Left renal cortex interstitium (tissue), 4 donors: ENCODE data around the gene PLXDC2. TPM values are rescaled to one million over a fixed set of nuclear protein-coding genes. Genes with fewer than 3 reads are reported as not detected.
"Not testable (repeated sequence)": the region's sequence is repeated elsewhere in the genome, so short reads cannot be mapped to it uniquely, and the experiment has no call there.

ENCODE experiments used
- DNase-seq, 4 donors: peaks; one replicate each; pipeline ENCODE4 v3.0.0-alpha.2; 2013; ENCODE audit warnings: low read depth in 4 of 4, low spot score in 2 of 4, missing footprints in 1 of 4
- polyA plus RNA-seq, 4 donors: library from polyadenylated mRNA; unstranded; fragments of 120-200 nt; gene quantifications; one replicate each; pipeline ENCODE4 v1.2.1, GENCODE V29; 2013; ENCODE audit not compliant: insufficient read length in 4 of 4

Gene PLXDC2
- polyA plus RNA-seq, 4 donors: 28.0 to 35.6 (median 34.2) TPM

DNA sequence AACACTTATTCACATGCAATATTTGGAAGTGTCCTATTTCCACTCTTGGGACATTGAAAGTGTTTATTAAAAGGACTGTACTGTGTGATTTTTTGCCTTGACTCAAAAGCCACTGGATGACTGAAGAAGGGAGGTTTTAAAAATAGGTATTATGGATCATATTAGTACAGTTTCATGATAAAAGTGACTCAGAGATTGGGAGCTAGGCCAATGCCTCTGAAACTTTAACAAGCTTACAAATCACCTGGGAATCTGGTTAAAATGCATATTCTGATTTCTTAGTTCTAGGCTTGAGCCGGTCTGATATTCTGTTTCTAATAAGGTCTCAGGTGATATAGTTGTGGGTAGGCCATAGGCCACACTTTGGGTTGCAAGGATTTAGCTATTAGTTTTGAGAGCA lies 191.2 kb downstream of the PLXDC2 start:
- no peak for DNase-seq

DNA sequence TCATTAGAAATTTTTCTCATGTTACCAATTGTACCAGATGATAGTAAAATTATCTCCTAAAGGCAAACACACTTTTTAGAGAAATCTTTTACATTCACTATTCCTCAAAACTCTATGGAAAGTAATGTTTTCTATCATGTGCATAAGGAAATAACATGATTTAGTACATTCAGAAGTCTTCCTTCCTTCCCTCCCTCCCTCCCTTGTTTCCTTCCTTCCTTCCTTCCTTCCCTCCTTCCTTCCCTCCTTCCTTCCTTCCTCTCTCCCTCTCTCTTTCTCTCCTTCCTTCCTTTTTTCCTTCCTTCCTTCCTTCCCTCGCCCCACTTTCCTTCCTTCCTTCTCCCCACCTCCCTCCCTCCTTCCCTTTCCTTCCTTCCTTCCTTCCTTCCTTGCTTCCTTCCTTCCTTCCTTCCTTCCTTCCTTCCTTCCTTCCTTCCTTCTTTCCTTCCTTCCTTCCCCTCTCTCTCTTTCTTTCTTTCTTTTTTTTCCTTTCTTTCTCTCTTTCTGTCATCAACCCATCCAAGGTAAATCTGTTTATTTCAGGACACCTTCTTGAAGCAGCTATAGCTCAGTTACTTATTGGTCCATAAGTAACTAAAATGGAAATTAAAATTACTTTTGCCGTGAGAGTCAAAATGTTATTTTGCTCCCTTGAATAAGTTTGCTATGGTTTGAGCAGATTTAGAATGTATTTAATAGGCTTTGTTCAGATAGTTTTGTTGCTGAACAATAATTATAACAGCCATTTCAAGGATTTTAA lies 197.9 kb downstream of the PLXDC2 start:
- DNase-seq: no peak

DNA sequence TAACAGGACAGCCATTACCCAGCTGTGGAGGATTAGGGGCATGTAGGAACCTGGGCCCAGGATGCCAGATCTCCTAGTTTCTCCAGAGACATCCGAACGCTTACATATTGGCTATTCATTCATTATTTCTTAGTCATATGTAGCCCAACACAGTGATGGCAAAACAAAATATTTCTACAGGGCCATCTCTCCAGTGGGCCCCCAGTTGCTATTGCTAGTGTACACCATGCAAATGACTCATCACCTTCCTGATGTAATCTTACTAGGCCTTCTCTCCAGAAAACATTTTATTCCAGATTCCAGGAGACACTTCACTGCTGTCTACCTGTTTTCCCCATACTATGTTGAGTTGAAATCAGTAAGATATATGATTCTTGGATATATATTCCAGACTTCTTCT lies 201.7 kb downstream of the PLXDC2 start:
- DNase-seq: no peak

DNA sequence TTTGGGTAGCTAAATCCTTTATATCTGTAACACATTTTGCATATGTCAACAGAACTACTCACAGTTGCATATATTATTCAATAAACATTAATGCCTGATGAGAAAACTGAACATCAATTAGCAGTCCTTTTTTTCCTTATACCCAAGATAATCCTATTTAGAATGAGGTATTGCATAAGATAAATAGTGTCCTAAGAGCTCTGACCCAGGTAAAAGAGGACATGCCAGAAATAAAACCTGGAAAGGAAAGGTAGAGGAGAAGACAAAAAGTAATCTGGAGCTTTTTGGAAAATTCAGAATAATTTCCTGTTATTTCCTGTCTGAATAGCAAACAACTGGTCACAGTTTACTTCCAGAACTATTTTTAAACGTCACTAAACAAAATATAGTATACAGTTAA lies 204.4 kb downstream of the PLXDC2 start:
- DNase-seq: no peak

DNA sequence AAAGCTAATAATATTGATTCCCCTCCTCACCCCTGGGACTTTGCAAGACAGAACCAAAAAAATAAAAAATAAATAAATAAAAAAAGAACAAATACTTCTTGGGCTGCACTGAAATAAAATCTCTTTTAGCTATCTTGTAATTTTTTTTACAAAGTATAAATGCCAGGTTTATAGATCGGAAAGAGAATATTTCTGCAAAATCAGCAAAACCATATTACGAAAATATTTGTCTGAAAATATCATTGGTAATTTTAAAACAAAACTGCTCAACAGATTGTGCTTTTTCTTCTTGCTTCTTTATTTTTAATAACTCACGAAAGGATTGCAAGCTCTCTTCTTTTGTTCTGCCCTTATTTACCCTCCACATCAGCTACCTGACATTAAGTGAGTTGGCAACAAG lies 213.3 kb downstream of the PLXDC2 start:
- no peak for DNase-seq

DNA sequence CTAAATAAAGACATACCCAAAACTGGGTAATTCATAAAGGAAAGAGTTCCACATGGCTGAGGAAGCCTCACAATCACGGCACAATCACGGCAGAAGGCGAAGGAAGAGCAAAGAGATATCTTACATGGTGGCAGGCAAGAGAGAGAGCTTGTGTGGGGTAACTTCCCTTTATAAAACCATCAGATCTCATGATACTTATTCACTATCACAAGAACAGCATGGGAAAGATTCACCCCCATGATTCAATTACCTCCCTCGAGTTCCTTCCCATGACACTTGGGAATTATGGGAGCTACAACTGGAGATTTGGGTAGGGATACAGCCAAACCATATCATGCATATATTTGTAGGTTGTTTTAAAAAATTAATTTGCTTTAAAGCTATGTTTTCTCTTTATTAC lies 217.2 kb downstream of the PLXDC2 start:
- no peak for DNase-seq

DNA sequence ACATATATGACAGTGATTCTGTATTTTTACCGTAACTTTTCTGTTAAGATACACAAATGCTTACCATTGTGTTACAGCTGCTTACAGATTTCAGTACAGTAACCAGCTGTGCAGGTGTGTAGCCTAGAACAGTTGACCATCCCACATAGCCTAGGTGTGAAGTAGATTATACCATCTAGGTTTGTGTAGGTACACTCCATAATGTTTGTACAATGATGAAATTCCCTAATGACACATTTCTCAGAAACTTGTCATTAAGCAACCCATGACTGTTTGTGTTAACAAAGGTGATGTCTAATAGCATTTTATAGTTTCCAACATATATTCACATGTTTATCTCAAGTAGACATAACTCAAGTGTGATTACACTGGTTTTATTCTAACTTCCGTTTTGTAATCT lies 218.5 kb downstream of the PLXDC2 start:
- DNase-seq: no peak

DNA sequence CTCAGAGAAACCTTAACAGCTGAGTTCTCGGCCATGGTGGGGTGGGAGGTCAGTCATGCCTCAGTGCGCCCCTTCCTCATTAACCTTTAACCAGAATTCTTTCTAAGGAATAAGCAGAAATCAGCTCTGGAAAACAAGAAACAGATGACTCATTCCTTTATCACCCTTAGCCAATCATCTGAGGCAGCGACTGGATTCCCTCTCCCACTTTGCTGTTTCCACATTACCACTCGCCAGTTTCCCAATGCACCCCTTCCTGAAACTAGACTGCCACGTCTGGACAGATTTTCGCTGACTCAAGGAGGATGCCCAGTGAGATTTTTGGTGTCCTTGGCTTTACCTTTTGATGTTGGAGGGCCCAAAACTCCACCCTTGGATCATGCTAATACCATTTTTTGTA lies 223.8 kb downstream of the PLXDC2 start:
- no peak for DNase-seq

DNA sequence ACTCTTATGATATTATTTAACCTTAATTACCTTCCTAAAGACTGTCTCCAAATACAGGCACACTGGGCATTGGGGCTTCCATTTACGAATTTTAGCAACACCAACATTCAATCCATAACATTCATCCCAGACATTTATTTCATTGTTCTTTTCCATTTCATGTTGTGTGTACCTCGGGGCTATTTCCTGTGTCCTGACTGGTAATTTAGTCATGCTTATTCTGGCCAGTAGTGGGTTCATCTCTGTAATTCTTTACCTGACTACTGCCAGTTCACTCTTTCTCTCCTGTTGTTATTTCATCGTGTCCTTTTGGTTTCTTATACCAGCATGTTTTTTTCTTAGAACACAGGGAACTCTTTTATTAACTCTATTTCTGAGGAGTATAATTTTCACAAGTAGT lies 225.7 kb downstream of the PLXDC2 start:
- no peak for DNase-seq

DNA sequence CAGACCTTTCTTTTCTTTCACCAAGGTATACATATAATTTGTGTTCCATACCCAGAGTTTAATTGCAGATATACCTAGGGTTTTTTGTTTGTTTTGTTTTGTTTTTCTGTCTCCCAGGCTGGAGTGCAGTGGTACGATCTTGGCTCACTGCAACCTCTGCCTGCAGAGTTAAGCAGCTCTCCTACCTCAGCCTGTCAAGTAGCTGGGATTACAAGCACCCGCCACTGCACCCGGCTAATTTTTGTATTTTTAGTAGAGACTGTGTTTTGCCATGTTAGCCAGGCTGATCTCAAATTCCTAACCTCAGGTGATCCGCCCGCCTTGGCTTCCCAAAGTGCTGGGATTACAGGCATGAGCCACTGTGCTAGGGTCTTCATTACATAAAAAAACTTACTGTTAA lies 228.9 kb downstream of the PLXDC2 start:
- not testable (repeated sequence) for DNase-seq

DNA sequence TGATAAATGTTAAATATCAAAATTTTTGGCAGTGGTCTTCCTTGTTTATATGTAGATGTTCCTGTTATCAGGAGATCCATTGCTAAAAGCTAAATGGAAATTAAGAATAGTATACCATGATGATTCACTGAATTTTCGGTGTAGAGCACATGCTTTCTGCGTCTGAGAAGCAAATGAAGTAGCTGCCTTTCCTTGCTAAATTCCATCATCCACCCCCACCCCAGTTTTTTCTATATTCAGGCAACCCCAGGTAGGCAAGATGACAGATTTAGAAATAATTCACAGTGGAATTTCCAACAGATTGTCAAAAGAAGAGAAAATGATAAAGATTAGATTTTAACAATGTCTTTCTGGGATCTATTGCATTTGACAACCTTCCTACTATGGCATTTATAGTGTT lies 231.9 kb downstream of the PLXDC2 start:
- no peak for DNase-seq

DNA sequence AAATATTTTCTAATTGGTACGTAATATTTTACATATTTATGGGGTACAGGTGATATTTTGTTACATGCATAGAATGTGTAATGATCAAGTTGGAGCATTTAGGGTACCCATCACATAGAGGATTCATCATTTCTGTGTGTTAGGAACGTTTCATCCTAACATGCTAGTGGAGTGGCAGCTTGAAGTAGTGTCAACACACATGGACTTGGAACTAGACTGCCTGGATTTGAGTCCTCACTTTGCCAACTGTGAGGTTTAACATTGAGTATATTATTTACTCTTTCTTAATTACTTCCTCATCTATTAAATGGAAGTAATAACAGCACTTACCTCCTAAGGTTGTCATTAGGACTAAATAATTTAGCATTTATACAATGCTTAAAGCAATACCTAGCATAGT lies 241.9 kb downstream of the PLXDC2 start:
- no peak for DNase-seq

DNA sequence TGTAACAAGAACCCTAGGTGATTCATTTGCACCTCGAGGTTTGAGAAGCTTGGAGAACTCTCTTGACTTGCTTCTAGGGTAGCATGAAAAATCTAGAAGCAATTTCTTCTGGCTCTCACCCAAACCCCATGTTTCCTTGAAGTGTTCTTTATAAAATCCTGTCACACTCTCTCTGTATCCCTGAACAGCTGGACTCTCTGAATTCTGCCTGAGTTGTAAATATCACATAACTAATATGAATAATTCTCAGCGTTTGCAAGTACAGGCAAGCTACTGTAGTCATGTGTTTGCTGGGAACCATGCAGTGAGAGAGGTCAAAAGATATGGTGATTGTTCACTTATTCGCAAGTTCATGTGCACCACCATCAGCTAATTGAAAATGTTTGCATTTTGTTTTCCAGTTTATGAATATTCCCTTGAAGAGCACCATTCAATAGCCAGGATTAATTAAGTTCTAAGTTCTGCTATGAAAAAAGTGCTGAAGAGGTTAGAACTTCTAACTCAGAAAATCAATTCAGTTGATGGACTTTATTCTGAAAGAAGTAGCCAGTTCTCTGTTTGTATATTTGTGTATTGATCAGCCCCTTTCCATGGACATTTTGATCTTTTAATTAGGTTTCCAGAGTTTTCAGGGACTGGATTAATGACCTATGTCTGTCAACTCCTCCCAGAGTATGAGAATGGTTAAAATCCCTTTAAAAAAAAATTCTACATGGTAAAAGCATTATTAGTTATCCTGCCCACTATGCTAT lies 243.0 kb downstream of the PLXDC2 start:
- DNase-seq: no peak

DNA sequence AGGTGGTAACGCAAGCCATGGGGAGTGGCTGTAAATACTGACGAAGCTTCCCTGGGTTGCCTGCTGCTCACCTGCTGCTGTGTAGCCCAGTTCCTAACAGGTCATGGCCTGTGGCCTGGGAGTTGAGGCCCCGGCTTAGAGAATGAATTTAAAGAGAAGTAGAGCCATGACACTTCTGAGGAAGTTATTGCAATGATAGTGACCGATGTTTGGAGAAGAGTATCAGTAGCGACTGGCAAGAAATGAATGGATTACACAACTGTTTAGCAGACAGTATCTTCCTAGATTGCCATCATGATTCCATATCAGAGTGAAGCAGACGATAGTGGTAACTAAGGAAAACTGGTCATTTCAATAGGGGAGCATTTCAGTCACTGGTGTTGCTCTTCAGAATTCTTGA lies 249.6 kb downstream of the PLXDC2 start:
- no peak for DNase-seq

DNA sequence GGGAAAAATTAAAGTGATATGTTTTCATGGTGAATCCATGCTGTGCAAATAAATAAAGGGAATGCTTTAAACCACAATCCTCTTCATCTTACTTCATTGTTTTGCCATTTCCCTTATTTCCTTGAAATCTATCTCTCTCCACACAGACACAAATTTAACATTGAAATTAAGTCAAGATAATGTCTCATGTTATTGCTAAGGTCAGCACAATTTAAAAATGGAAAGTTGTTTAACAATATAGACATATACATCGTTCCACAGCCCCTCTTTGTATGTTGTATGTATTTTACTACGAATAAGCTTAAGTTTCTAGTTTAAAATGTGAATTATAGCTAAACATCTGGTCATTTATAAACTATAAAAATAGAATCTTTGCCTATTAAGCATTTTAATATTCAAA lies 256.9 kb downstream of the PLXDC2 start:
- DNase-seq: no peak

DNA sequence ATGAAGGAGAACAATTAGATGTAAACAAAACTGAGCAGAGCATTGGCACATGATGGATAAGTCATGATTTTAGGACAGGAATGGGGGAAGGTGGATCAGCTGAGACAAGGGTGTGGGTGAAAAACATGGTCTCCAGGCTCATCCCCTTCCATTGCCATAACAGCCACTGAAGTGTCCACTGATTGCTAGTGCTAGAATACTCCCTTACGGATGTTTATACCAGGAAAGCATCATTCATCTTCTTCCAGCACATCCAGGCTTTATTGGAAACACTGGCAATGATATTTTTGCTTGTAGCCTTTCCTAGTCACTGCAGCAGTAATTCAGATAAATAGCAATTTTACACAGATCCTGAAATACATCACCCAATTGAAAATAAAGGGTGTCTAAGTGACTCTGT lies 259.5 kb downstream of the PLXDC2 start:
- DNase-seq: no peak

DNA sequence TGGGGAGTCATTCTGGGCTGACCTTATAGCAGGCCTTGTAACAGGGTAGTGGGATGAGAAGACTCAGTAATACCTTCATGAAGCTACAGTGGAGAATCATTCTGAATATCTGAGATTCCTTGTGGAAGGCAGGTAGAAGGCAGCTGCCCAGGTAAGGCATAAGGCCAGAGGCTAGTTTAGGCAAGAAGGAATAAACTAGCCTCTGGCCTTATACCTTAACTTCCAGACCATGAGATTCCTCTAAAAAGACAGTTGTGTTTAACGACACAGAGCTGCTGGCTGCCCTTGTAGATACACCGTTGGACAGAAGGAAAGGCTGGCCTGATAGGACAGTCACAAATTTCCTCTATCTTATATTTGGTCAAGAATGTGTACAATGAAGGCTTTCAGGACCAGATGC lies 268.2 kb downstream of the PLXDC2 start:
- DNase-seq: no peak

DNA sequence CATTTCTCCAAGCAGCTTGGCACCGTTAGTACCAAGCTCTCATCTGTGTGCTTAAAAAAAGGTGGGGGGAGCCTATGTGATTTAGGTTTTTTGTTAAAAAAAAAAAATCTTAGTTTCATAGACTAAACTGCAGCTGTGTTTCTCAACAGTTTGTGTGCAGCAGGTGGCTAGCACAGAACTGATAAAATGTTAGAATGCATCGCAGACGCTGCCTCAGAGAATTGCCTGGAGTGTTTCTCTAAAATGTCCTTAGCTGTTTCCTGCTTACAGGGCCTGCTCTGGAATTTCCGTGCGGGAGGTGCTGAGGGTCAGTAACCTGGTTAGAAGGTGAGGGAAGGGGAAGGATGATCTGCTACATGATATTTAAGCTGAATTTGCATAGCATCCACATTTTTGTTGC lies 268.9 kb downstream of the PLXDC2 start:
- no peak for DNase-seq

DNA sequence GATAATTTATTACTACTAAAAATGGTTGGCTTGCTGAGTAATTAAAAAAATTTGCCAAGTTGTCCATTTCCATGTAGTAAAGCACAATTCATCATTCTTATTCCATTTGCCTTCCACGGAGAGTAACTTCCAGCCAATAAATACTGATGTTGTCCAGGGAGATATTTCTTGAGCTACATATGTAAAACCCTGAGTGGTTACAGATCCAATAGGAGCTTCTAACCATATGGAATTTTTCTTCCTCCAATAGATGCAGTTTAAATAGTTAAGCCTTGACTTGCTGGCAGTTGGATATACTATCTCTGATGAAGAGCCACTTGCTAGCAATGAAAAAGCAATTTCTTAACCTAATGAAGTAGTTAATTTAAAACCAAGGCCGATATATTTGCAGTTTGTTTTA lies 271.1 kb downstream of the PLXDC2 start:
- no peak for DNase-seq

DNA sequence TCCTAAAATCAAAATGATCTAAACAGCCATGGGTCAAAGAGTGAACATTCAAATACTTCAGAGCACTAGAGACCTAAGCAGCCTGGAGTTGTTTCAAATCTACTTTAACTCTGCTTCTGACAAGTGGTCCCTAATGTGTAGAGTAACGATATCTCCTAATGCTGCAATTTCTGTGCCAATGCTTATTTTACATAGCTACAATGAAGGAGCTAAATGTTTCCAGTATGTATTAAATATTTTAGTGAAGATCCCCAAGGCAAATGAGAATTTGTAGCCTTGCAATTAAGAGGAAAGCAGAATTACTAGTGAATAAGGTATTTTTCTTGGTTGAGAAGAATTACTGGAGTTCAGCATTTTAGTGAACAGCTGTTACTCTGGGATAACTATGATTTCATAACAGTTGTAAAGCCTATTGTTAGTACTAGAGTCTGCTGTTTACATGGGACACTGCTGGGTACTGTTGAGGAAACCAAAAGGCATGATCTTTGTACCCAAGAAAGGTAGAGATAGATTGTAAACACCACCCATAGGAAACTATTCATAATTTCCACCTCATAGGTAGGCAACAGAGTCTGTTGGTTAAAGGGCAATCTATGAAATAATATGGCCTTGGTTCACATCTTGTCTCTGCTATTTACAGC lies 271.9 kb downstream of the PLXDC2 start:
- DNase-seq: no peak

DNA sequence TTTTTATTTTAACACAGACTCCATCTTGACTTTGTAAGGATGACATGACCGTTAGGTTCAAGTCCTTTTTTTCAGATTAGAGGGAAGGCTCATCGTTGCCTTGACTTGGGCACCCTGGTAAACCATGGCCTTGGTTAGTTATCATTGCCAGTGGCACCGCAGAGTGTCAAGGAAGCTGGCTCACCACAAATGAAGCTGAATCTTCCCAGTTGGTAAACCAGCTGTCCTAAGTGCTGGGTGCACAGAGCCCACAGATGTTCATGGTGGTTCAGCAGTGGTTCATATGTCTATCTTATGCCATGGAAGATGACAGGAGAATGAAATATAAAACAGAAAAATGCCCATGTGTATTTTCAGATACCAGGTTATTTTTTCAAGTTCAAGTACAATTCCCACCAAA lies 273.6 kb downstream of the PLXDC2 start:
- no peak for DNase-seq

DNA sequence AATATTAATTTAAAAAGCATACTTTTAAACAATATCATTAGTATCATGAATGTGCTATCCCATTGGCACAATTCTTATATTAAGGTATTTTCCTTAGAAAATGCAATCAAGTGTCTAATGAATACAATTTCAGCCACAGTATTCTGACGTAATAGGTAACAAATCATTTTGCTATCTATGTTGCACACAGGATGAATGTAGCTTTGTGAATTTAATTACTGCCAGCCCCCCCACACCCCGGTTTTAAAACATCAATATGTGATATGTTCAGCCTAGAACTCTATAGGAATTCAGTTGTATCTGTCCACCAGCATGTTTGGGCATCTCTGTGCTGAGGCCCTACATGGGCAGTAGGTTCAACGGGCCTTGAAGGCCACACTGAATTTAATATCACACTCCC lies 274.6 kb downstream of the PLXDC2 start:
- DNase-seq: no peak
